HG02970 (cell line): ENCODE data around the gene LTB4R.
"Not testable (repeated sequence)": the region's sequence is repeated elsewhere in the genome, so short reads cannot be mapped to it uniquely, and the experiment has no call there.

Experiments
- ATAC-seq: cut with Tn5 transposase; IDR thresholded peaks from one replicate; pipeline ENCODE4 v1.9.1; 2021; ENCODE audit warnings: mild to moderate bottlenecking, moderate library complexity, moderate number of reproducible peaks; ENCODE audit not compliant: unreplicated experiment, low FRiP score

LTB4R gene

GRCh38 chr14:24317141-24317928 is 6.0 kb downstream of the LTB4R start:
- ATAC-seq, result no peak

- ATAC-seq, result no peak
These were observed 10.1 kb downstream of the LTB4R start for GRCh38 chr14:24321212-24321975.

GRCh38 chr14:24322672-24323071 is 11.4 kb downstream of the LTB4R start:
- no peak for ATAC-seq

GRCh38 chr14:24323341-24323740 is 12.0 kb downstream of the LTB4R start:
- ATAC-seq, result no peak

GRCh38 chr14:24324024-24324423 is 12.7 kb downstream of the LTB4R start:
- ATAC-seq, result no peak

- no peak for ATAC-seq
These were observed 13.8 kb downstream of the LTB4R start for GRCh38 chr14:24325041-24325530.

GRCh38 chr14:24325963-24326362 is 14.7 kb downstream of the LTB4R start:
- no peak for ATAC-seq

GRCh38 chr14:24327303-24327702 is 16.0 kb downstream of the LTB4R start:
- no peak for ATAC-seq

GRCh38 chr14:24327914-24328313 is 16.6 kb downstream of the LTB4R start:
- ATAC-seq, result not testable (repeated sequence)

GRCh38 chr14:24329073-24329663 is 17.9 kb downstream of the LTB4R start:
- ATAC-seq, result no peak

- no peak for ATAC-seq
These were observed 18.4 kb downstream of the LTB4R start for GRCh38 chr14:24329736-24330135.

GRCh38 chr14:24330973-24331674 is 19.8 kb downstream of the LTB4R start:
- ATAC-seq, result no peak

GRCh38 chr14:24331731-24332267 is 20.5 kb downstream of the LTB4R start:
- ATAC-seq, result no peak

GRCh38 chr14:24332268-24332993 is 21.1 kb downstream of the LTB4R start:
- peak; percentile 51 for ATAC-seq

GRCh38 chr14:24334431-24335291 is 23.4 kb downstream of the LTB4R start, which contains the start of gene ADCY4:
Gene ADCY4 (minus strand): TSS chr14:24335071. CDS start chr14:24334652, 419 bp downstream.
- ATAC-seq, result no peak

- no peak for ATAC-seq
These were observed 24.3 kb downstream of the LTB4R start for GRCh38 chr14:24335461-24336171.

GRCh38 chr14:24337144-24337823 is 26.0 kb downstream of the LTB4R start:
- ATAC-seq, result no peak

- ATAC-seq, result no peak
These were observed 26.5 kb downstream of the LTB4R start for GRCh38 chr14:24337824-24338175.
